GM21423 (cell line): ENCODE data around the gene RGMA.
A peak's percentile ranks its signal among the peaks of the same experiment; 100 is the strongest.

Experiments used
- ATAC-seq: cut with Tn5 transposase; IDR thresholded peaks from one replicate; pipeline ENCODE4 v1.9.1; 2021; ENCODE audit warnings: mild to moderate bottlenecking, moderate library complexity; ENCODE audit not compliant: unreplicated experiment

The RGMA gene

DNA sequence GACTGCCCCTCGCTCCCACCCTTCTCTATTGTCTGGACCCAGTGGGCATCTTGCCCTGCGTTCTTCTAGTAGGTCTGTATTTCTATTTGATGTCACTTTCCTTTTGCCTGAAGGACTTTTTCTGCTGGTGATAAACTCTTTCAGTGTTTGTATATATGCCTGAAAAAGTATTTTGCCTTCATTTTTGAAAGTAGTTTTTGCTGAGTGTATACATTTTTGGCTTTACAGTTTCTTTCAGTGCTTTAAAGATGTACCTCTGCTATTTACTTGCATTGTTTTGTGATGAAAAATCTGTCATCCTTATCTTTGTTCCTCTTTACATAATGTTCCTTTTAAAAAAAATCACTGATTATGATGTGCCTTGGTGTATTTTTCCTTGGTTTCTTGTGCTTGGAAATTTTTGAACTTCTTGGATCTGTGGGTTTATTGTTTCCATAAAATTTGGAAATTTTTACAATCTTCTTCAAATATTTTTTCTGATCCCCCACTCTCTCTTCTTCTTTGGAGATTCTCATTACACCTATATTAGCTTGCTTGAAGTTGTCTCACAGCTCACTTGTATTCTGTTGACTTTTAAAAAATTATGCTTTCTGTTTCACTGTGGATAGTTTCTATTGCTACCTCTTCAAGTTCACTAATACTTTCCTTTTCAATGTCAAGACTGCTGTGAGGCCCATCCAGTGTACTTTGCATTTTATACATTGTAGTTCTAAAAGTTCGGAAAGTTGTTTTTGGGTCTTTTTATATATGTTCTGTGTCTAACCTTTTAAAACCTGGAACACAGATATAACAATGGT is 67.8 kb downstream of the RGMA start:
- ATAC-seq: peak; percentile 75

DNA sequence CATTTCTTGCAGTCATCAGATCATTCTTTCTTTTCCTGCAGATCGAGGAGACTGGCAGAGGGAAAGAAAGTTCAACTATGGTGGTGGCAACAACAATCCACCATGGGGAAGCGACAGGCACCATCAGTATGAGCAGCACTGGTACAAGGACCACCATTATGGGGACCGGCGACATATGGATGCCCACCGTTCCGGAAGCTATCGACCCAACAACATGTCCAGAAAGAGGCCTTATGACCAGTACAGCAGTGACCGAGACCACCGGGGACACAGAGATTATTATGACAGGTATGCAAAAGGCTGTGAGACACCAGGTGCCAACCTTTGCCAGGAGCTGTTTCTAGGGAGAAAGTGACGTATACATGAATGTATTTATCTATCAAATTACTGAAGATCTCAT is 69.0 kb downstream of the RGMA start:
- ATAC-seq: no peak

DNA sequence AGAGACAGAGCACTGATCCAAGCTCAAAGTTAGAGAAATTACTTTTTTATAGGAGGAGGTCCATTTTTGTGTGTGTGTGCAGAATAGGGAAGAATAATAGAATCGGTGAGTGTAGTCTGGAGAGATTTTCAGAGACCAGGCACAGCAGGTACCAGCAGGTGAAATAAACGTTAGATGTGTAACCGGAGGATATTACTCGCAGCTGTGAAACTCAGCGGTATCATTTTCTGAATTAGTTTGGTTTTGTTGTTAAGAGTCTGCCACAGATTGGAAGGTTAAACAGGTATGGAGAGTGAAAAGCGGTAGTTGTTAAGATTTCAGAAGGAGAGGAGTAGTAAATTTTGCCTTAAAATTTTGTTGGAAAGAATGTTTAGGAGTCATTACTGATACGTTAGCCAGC is 69.9 kb downstream of the RGMA start:
- ATAC-seq: no peak

DNA sequence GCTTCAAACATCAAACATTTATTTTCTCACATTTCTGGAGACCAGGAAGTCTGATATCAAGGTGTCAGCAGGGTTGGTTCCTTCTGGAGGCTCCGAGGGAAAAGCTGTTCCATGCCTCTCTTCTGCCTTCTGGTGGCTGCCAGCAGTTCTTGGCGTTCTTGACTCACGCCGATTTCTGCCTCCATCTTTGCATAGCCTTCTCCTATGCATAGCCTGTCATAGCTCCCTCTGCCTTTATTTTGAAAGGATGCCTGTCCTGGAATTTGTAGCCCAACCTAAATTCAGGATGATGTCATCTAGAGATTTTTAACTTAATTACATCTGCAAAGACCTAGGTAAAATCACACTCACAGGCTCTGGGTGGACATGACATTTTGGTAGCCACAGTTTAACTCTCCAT is 70.4 kb downstream of the RGMA start:
- no peak for ATAC-seq

DNA sequence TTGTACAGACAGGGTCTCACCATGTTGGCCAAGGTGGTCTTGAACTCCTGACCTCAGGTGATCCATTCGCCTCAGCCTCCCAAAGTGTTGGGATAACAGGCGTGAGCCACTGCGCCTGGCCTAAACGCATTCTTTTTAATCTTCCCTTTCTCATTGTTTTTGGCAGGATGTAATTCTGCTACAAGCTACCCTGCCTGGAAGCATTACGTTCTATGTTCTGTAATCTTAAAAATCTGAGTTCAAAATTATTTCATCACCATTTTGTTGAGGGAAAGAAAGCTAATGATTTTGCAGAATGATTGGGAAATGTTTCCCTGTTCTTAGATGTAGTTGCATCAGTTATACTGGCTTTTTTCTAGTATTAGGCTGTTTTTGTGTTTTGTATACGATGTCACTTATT is 71.5 kb downstream of the RGMA start:
- ATAC-seq: no peak

DNA sequence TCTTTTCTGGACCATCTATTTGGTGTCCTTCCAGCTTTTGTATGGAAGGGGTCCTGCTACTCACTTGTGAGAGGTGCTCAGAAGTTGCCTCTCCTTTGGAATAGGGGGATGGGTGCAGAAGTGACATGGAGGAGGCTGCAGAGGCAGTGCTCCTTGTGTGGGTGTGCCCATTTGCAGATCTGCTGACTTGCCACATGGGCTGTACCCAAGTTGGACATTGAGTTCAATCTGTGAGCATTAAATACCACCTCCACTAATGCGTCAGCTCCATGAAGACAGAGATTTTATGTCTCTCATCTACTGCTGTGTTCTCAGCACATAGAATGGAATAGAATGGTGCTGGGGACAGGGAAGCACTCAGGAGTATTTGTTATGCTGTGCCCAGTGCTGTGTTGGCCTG is 76.2 kb downstream of the RGMA start:
- ATAC-seq: no peak

DNA sequence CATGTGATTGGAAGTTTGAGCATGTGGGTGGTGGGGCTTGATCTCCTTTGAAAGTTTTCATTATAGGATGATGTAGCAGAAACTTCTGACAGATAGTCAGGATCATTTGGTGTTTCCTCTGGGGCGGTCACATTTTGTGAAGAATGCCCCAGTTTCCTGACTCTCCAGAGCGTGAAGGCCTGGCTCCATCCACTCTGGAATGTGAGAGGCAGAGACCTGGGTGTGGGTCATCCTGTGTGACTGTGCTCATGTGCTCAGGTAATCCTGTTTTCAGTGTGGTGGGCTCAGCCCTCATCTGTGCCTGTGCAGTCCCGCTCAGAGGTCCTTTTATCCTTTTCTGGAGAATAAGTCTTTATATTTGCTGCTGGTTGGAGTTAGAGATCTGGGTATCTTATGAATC is 81.0 kb downstream of the RGMA start:
- ATAC-seq: no peak

DNA sequence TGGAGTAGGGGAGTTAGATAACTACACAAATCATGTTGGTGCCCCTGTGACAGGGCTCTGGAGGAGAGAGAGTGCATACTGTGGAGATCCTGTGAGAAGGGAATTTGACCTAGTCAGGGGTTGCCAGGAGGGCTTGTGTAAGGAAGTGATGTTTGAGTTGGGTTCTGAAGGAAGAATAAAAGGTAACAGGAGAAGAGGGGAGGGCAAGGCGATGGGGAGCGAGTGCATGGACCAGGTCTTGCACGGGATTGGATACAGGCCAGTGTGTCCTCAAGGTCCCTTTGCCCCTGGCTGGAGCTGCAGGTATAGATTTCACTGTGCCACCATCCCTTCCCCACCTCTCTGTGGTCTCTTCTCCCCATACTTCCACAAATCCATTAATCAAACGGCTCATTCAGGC is 83.9 kb downstream of the RGMA start:
- ATAC-seq: no peak

DNA sequence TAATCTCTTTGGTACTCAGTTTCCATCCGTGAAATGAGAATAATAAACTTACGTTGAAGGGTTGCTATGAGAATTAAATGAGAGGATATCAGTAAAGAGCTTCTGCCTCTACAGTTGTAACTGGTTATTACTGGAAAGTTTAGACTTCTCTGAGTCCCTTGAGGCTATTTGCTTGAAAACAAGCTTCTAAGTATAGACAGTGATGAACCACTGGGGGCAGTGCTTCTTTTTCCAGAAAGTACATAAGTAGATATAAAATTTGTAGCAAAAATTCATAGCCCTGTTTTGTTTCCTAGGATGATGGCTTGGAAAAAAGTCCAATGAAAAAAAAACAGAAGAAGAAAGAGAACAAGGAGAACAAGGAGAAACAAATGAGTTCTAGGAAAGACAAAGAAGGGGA is 87.1 kb downstream of the RGMA start:
- ATAC-seq: no peak

DNA sequence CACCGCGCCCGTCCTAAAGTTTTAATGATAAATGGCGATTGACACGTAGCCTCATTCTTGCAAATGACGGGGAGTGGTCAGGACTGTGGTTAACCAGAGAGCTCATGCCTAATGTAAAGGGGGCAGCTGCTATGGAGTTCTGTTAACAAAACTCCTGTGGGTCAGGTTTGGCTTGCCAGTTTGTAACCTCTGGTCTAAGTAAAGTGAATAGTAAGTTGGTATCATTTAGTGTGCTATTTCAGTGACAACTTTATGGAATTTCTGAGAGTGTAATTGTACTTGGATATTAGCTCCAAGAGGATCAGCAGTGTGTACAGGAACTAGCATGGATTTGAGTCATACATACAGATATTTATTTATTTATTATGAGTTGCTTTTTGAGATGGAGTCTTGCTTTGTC is 87.9 kb downstream of the RGMA start:
- ATAC-seq: no peak

DNA sequence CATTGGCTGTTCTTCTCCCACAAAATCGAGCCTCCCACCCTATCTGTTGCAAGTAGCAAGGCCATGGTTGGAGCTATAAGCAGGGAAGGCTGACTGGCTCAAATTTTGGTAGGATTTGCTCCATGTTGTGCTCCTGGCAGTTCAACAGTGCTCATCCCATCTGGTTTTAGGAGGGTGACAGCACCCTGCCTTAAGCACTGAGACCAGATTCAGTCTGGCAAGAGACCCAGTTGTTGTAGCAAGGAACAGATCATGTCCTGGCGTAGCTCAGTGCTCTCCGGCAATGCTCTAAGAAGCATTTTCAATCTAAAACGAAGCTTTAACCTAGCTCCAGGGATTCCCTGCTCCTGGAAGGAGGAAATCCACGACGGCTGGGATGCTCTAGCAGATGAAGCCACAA is 91.2 kb downstream of the RGMA start:
- no peak for ATAC-seq

DNA sequence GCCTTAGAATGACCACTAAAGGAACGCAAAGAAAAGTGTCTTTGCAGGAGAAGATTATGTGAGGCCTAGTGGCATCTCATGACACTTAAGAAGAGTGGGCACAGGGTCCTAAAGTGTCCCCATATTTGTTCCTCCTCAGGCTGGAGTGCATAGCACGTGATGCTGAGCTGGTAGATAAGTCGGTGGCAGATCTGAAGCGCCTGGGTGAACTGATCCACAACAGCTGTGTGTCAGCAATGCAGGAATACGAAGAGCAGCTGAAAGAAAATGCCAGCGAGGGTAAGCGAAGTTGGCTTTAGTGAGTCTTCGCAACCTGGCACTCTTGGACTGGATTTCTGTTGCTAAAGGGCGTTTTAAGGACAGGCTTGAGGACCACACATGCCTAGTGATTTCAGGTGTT is 96.3 kb downstream of the RGMA start:
- ATAC-seq: no peak

DNA sequence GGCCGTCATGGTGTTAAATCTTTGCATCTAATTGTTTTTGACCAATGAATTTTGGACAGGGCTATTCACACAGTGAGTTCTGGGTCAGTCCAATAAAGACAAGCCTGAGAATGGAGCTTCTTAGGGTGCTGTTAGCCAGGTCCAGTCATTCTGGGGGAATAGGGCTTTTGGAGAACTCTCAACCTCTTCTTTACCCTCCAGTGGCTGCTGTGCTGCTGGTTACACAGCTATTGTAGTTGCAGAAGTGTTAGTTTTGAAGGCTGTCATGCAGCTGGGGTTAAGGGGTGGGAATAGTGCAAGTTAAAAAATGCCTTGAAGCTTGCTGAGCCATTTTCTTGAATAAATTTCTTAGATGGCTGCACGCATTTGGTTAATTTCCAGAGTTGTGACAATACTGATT is 99.0 kb downstream of the RGMA start:
- ATAC-seq: no peak

DNA sequence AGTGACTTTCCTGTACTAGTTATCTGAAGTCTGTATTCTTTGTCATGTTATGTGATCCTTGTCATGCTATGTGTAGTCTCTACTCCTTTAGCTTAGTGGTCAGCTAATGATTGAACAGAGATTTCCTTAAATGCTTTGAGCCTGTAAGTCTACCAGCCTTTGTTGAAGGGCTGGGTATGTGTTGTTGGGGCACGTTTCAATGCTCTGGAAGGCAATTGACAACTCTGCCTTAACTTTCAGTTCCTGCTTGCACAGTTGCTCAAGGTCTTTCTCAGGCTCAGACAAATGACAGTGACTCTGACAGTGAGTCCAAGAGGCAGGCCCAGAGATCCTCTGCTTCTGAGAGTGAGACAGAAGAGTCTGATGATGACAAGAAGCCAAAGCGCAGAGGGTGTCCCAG is 99.5 kb downstream of the RGMA start:
- ATAC-seq: peak; percentile 86
